H9 (cell line): Measurements from ENCODE around the gene PRRX2. TPM values are rescaled to one million over a fixed set of nuclear protein-coding genes. Genes with fewer than 3 reads are reported as not detected.
A peak's percentile ranks its signal among the peaks of the same experiment; 100 is the strongest.

ENCODE experiments used
- DNase-seq: peaks from one replicate; pipeline ENCODE4 v3.0.0-alpha.2; 2017
- H2AFZ ChIP-seq: one replicate; pipeline ENCODE4 v1.6.1; 2013; ENCODE audit warnings: mild to moderate bottlenecking, low read length, control low read depth, moderate library complexity
- H2AK5ac ChIP-seq: 2 replicates; pipeline ENCODE4 v1.6.1; 2013; ENCODE audit warnings: low read length, control low read depth, mixed read lengths; ENCODE audit not compliant: insufficient read length
- H2BK120ac ChIP-seq: one replicate; pipeline ENCODE4 v1.6.1; 2013; ENCODE audit warnings: low read depth, mild to moderate bottlenecking, low read length, control low read depth, inconsistent platforms; ENCODE audit not compliant: poor library complexity, severe bottlenecking
- H2BK12ac ChIP-seq: 2 replicates; pipeline ENCODE4 v1.6.1; 2013; ENCODE audit warnings: low read length, control low read depth, mixed read lengths, low read depth; ENCODE audit not compliant: insufficient read length
- H2BK15ac ChIP-seq: 2 replicates; pipeline ENCODE4 v1.6.1; 2013; ENCODE audit warnings: low read depth, low read length, control low read depth
- H2BK20ac ChIP-seq: one replicate; pipeline ENCODE4 v1.6.1; 2013; ENCODE audit warnings: low read depth, mild to moderate bottlenecking, low read length, control low read depth, inconsistent platforms; ENCODE audit not compliant: poor library complexity, severe bottlenecking
- H2BK5ac ChIP-seq: 2 replicates; pipeline ENCODE4 v1.6.1; 2013; ENCODE audit warnings: low read length, control low read depth, mixed read lengths; ENCODE audit not compliant: insufficient read length
- H3K14ac ChIP-seq: 2 replicates; pipeline ENCODE4 v1.6.1; 2013; ENCODE audit warnings: low read length, control low read depth; ENCODE audit not compliant: insufficient read depth
- H3K18ac ChIP-seq: 2 replicates; pipeline ENCODE4 v1.6.1; 2013; ENCODE audit warnings: low read depth, mild to moderate bottlenecking, mixed read lengths, low read length, control low read depth; ENCODE audit not compliant: insufficient read length
- H3K23ac ChIP-seq: 2 replicates; pipeline ENCODE4 v1.6.1; 2013; ENCODE audit warnings: low read length, control low read depth, mixed read lengths, low read depth; ENCODE audit not compliant: insufficient read length
- H3K23me2 ChIP-seq: 2 replicates; pipeline ENCODE4 v1.6.1; 2013; ENCODE audit warnings: low read depth, mild to moderate bottlenecking, mixed read lengths, low read length, control low read depth; ENCODE audit not compliant: insufficient read length, poor library complexity, severe bottlenecking
- H3K27ac ChIP-seq: 2 replicates; pipeline ENCODE4 v1.5.1; 2013; ENCODE audit warnings: low read length, control low read depth, mixed read lengths, low read depth; ENCODE audit not compliant: insufficient read length
- H3K27me3 ChIP-seq: 2 replicates; pipeline ENCODE4 v1.6.1; 2013; ENCODE audit warnings: low read length, control low read depth, inconsistent platforms; ENCODE audit not compliant: insufficient read depth
- H3K4ac ChIP-seq: 2 replicates; pipeline ENCODE4 v1.6.1; 2013; ENCODE audit warnings: low read depth, mild to moderate bottlenecking, control low read depth, inconsistent platforms, low read length, moderate library complexity
- H3K4me1 ChIP-seq: 2 replicates; pipeline ENCODE4 v1.6.1; 2013; ENCODE audit warnings: low read length, control low read depth, inconsistent platforms; ENCODE audit not compliant: insufficient read depth
- H3K4me2 ChIP-seq: 2 replicates; pipeline ENCODE4 v1.6.1; 2013; ENCODE audit warnings: low read length, control low read depth, mixed read lengths; ENCODE audit not compliant: insufficient read length, insufficient read depth
- H3K56ac ChIP-seq: 2 replicates; pipeline ENCODE4 v1.6.1; 2013; ENCODE audit warnings: low read depth, mild to moderate bottlenecking, mixed read lengths, low read length, control low read depth; ENCODE audit not compliant: insufficient read length
- H3K79me1 ChIP-seq: 2 replicates; pipeline ENCODE4 v1.6.1; 2013; ENCODE audit warnings: low read depth, mild to moderate bottlenecking, moderate library complexity, low read length, control low read depth, inconsistent platforms; ENCODE audit not compliant: insufficient read depth, poor library complexity, severe bottlenecking
- H3K79me2 ChIP-seq: 2 replicates; pipeline ENCODE4 v1.6.1; 2013; ENCODE audit warnings: low read length, control low read depth, inconsistent platforms; ENCODE audit not compliant: insufficient read depth
- H3K9ac ChIP-seq: 2 replicates; pipeline ENCODE4 v1.6.1; 2013; ENCODE audit warnings: low read length, control low read depth, mixed read lengths; ENCODE audit not compliant: insufficient read length; ENCODE audit errors: extremely low read depth
- H3K9me3 ChIP-seq: one replicate; pipeline ENCODE4 v1.6.1; 2013; ENCODE audit warnings: low read depth, low read length, inconsistent platforms; ENCODE audit not compliant: control insufficient read depth
- H3T11ph ChIP-seq: one replicate; pipeline ENCODE4 v1.6.1; 2013; ENCODE audit warnings: mild to moderate bottlenecking, low read length, control low read depth, inconsistent platforms
- H4K20me1 ChIP-seq: one replicate; pipeline ENCODE4 v1.6.1; 2013; ENCODE audit not compliant: control insufficient read depth, insufficient read length, insufficient read depth
- H4K5ac ChIP-seq: 2 replicates; pipeline ENCODE4 v1.6.1; 2013; ENCODE audit warnings: low read depth, mild to moderate bottlenecking, mixed read lengths, low read length, control low read depth; ENCODE audit not compliant: insufficient read length
- H4K8ac ChIP-seq: replicated peaks from 2 replicates; pipeline ENCODE4 v1.6.1; 2013; ENCODE audit warnings: low read length, control low read depth, mixed read lengths, low read depth; ENCODE audit not compliant: insufficient read length
- H4K91ac ChIP-seq: 2 replicates; pipeline ENCODE4 v1.6.1; 2013; ENCODE audit warnings: low read depth, mild to moderate bottlenecking, moderate library complexity, mixed read lengths, low read length, control low read depth; ENCODE audit not compliant: insufficient read length
- H3K27ac Mint-ChIP-seq, 3 experiments: 2 replicates in 2 of 3; 3 replicates in 1 of 3; pipeline ENCODE4 v1.8.0; 2020 to 2021; ENCODE audit warnings: mixed read lengths in 3 of 3, mild to moderate bottlenecking in 1 of 3, moderate library complexity in 1 of 3
- H3K27me3 Mint-ChIP-seq: 2 replicates; pipeline ENCODE4 v1.8.0; 2021; ENCODE audit warnings: low read depth, mild to moderate bottlenecking, moderate library complexity, mixed read lengths
- H3K36me3 Mint-ChIP-seq, 3 experiments: 2 replicates in 2 of 3; 3 replicates in 1 of 3; pipeline ENCODE4 v1.8.0; 2020 to 2021; ENCODE audit warnings: low read depth in 3 of 3, mixed read lengths in 3 of 3; ENCODE audit not compliant: insufficient read depth in 1 of 3
- H3K4me1 Mint-ChIP-seq, 2 experiments: 2 replicates each; pipeline ENCODE4 v1.8.0; 2020; ENCODE audit warnings: mixed read lengths in 2 of 2
- H3K4me3 Mint-ChIP-seq, 2 experiments: 2 replicates in 1 of 2; 3 replicates in 1 of 2; pipeline ENCODE4 v1.8.0; 2020 to 2021; ENCODE audit warnings: mild to moderate bottlenecking in 2 of 2, mixed read lengths in 2 of 2, moderate library complexity in 1 of 2
- H3K9me3 Mint-ChIP-seq, 2 experiments: 2 replicates in 1 of 2; 3 replicates in 1 of 2; pipeline ENCODE4 v1.8.0; 2020; ENCODE audit warnings: mild to moderate bottlenecking in 2 of 2, mixed read lengths in 2 of 2, moderate library complexity in 1 of 2
- CTCF ChIP-seq: fragments of 200-600 bp; sonication (generic); conservative IDR thresholded peaks from 3 replicates; pipeline ENCODE4 v1.8.0; 2021; ENCODE audit warnings: antibody characterized with exemption, mild to moderate bottlenecking
- WGBS: extraction: QIAGEN DNeasy Blood & Tissue Kit; methylation state at CpG from one replicate; pipeline ENCODE4 v1.1.7; 2013; ENCODE audit warnings: missing lambda C conversion rate, low lambda C conversion rate, mixed read lengths; ENCODE audit not compliant: insufficient read length; ENCODE audit errors: extremely low coverage; 5-methylcytosine and 5-hydroxymethylcytosine counted together
- total RNA-seq: library from RNA; stranded (reverse); gene quantifications from 2 replicates; pipeline ENCODE4 v1.2.1, GENCODE V29; 2021

The PRRX2 gene
- total RNA-seq, 1 experiment from 2014 or later: 3.9 TPM

DNA sequence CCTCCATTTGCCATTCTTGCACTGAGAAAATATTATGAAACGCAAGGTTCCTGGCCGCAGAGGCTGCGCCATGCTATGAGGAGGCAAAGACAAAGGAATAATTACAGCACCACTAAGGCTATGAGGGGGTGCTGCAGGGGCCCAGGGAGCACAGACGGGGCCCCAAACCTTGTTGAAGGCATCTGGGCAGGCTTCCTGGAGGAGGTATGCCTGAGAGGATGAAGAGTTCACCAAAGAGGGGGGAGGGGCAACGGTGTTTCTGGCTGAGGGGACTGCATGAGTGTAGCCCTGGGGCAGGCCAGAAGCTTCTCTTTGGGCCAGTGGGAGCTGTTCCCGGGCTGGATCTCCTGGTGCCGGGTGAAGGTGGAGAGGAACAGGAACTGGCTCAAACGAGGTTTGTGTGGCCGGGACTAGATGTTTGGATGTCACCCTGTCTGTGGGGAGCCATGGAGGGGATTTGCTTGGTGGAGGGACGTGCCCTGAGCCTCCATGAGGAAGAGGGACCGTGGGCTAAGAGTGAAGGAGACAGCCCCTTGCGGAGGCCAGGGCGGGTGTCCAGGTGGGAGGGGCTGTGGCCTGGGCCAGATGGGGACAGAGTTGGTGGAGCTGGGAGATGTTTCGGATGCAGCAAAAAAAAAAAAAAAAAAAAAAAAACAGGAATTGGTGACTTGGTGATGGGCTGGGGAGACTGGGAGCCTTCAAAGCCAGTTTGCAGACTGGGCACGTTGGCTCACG is 59.2 kb downstream of the PRRX2 start:
- H3K79me1 ChIP-seq: no peaks in the 10 kb centered on the region
- H3K79me2 ChIP-seq: no peaks in the 10 kb centered on the region
- H4K8ac ChIP-seq: no peak overlapping the region
- H3K27ac ChIP-seq: no peak overlapping the region
- no peak overlapping the region for H2BK120ac ChIP-seq
- H2BK20ac ChIP-seq: no peak overlapping the region
- H3T11ph ChIP-seq: no peak overlapping the region
- peaks cover 4% of the 10 kb centered on the region for H4K20me1 ChIP-seq
- H3K14ac ChIP-seq: no peak overlapping the region
- Mint-ChIP-seq H3K4me3 (0 out of 5 replicates have a peak overlapping the region, but pooled peaks of 1 of the 2 experiments have one; percentile 35), H3K27ac (peak overlapping the region in 1 of 3 experiments; percentile 66; a peak in 2 of 7 replicates), H3K27me3 (peaks cover 2% of the 10 kb centered on the region; the same call in 1 of the 2 replicates), H3K36me3 (no peaks in the 10 kb centered on the region), H3K9me3 (no peaks in the 10 kb centered on the region), H3K4me1 (peaks cover 7 to 17% of the 10 kb centered on the region in 2 experiments)
- WGBS: no CpG with 5 or more reads among the region's 16 CpGs
- H3K23me2 ChIP-seq: no peaks in the 10 kb centered on the region
- no peak overlapping the region for H2BK12ac ChIP-seq
- no peak overlapping the region for H3K4ac ChIP-seq
- H2BK15ac ChIP-seq: no peak overlapping the region
- H2AFZ ChIP-seq: no peak overlapping the region
- H3K9ac ChIP-seq: no peak overlapping the region
- no peak overlapping the region for H4K5ac ChIP-seq
- H3K4me2 ChIP-seq: no peak overlapping the region
- H2AK5ac ChIP-seq: no peak overlapping the region
- no peak overlapping the region for H4K91ac ChIP-seq
- H3K9me3 ChIP-seq: no peaks in the 10 kb centered on the region
- H2BK5ac ChIP-seq: no peak overlapping the region
- H3K18ac ChIP-seq: no peak overlapping the region
- no peaks in the 10 kb centered on the region for H3K27me3 ChIP-seq
- peak; percentile 28 for DNase-seq
- H3K56ac ChIP-seq: no peak overlapping the region
- no peaks in the 10 kb centered on the region for H3K4me1 ChIP-seq
- H3K23ac ChIP-seq: no peak overlapping the region
- TF ChIP-seq CTCF: no peak
